ENCODE measurements around the gene LPGAT1.

The LPGAT1 gene

GRCh38 chr1:211752951-211753486, 77.5 kb downstream of the LPGAT1 start:
- Mint-ChIP-seq H3K4me1 (peaks cover 15% of the 10 kb centered on the region), H3K9me3 (no peaks in the 10 kb centered on the region), H3K27ac (peak overlapping the region; percentile 5 to 16), H3K4me3 (peak overlapping the region in 1 of 2 donors; percentile 32), H3K27me3 (no peaks in the 10 kb centered on the region)
- ATAC-seq, result no peak
- no peak for DNase-seq

GRCh38 chr1:211752317-211752716, 78.2 kb downstream of the LPGAT1 start:
- peak overlapping the region in 1 of 2 donors; percentile 29 for H3K27ac Mint-ChIP-seq

GRCh38 chr1:211751438-211751837, 79.1 kb downstream of the LPGAT1 start:
- peak; percentile 31 for ATAC-seq
- no peak overlapping the region for H3K27ac Mint-ChIP-seq
- H3K4me3 Mint-ChIP-seq, result no peak overlapping the region
- no peaks in the 10 kb centered on the region for H3K27me3 Mint-ChIP-seq
- peaks cover 15% of the 10 kb centered on the region for H3K4me1 Mint-ChIP-seq
- no peaks in the 10 kb centered on the region for H3K9me3 Mint-ChIP-seq
- DNase-seq, result no peak

More at GRCh38 chr1:211752317-211752716, 78.2 kb downstream of the LPGAT1 start:
- Mint-ChIP-seq H3K9me3 (no peaks in the 10 kb centered on the region), H3K4me1 (peaks cover 15% of the 10 kb centered on the region), H3K27me3 (no peaks in the 10 kb centered on the region), H3K4me3 (no peak overlapping the region)
- ATAC-seq, result no peak
- no peak for DNase-seq

GRCh38 chr1:211750599-211750998, 80.0 kb downstream of the LPGAT1 start:
- no peaks in the 10 kb centered on the region for H3K9me3 Mint-ChIP-seq
- no peak for ATAC-seq
- no peaks in the 10 kb centered on the region for H3K27me3 Mint-ChIP-seq
- no peak for DNase-seq
- H3K4me1 Mint-ChIP-seq, result peaks cover 15% of the 10 kb centered on the region
- H3K4me3 Mint-ChIP-seq, result no peak overlapping the region
- H3K27ac Mint-ChIP-seq, result no peak overlapping the region

- Mint-ChIP-seq H3K27ac (no peak overlapping the region), H3K9me3 (no peaks in the 10 kb centered on the region), H3K4me3 (no peak overlapping the region), H3K4me1 (peaks cover 15% of the 10 kb centered on the region), H3K27me3 (no peaks in the 10 kb centered on the region)
- ATAC-seq (no peak), DNase-seq (no peak)
Measured at GRCh38 chr1:211749251-211749650, 81.3 kb downstream of the LPGAT1 start.

- Mint-ChIP-seq H3K27ac (no peak overlapping the region), H3K4me3 (no peak overlapping the region), H3K27me3 (no peaks in the 10 kb centered on the region), H3K9me3 (no peaks in the 10 kb centered on the region), H3K4me1 (peaks cover 15% of the 10 kb centered on the region)
- ATAC-seq (no peak), DNase-seq (no peak)
Measured at GRCh38 chr1:211748810-211749209, 81.8 kb downstream of the LPGAT1 start.

- H3K9me3 Mint-ChIP-seq, result no peaks in the 10 kb centered on the region
- ATAC-seq (no peak), DNase-seq (no peak)
- H3K4me1 Mint-ChIP-seq, result peaks cover 36% of the 10 kb centered on the region
- no peaks in the 10 kb centered on the region for H3K27me3 Mint-ChIP-seq
- peak overlapping the region in 1 of 2 donors; percentile 49 for H3K27ac Mint-ChIP-seq
- H3K4me3 Mint-ChIP-seq, result no peak overlapping the region
Measured at GRCh38 chr1:211742889-211743529, 87.6 kb downstream of the LPGAT1 start.

GRCh38 chr1:211742272-211742671, 88.3 kb downstream of the LPGAT1 start:
- H3K9me3 Mint-ChIP-seq, result no peaks in the 10 kb centered on the region

GRCh38 chr1:211741788-211742187, 88.8 kb downstream of the LPGAT1 start:
- H3K4me3 Mint-ChIP-seq, result no peak overlapping the region
- DNase-seq, result no peak

More at GRCh38 chr1:211742272-211742671, 88.3 kb downstream of the LPGAT1 start:
- ATAC-seq, result no peak
- H3K4me3 Mint-ChIP-seq, result no peak overlapping the region
- no peak overlapping the region for H3K27ac Mint-ChIP-seq
- H3K27me3 Mint-ChIP-seq, result no peaks in the 10 kb centered on the region
- peaks cover 43% of the 10 kb centered on the region for H3K4me1 Mint-ChIP-seq
- no peak for DNase-seq

GRCh38 chr1:211741116-211741515, 89.4 kb downstream of the LPGAT1 start:
- no peaks in the 10 kb centered on the region for H3K9me3 Mint-ChIP-seq
- no peak overlapping the region for H3K4me3 Mint-ChIP-seq
- DNase-seq, result no peak
- H3K4me1 Mint-ChIP-seq, result peaks cover 55% of the 10 kb centered on the region
- ATAC-seq, result no peak
- no peak overlapping the region for H3K27ac Mint-ChIP-seq
- H3K27me3 Mint-ChIP-seq, result no peaks in the 10 kb centered on the region

More at GRCh38 chr1:211741788-211742187, 88.8 kb downstream of the LPGAT1 start:
- Mint-ChIP-seq H3K27me3 (no peaks in the 10 kb centered on the region), H3K27ac (no peak overlapping the region), H3K4me1 (peaks cover 48% of the 10 kb centered on the region), H3K9me3 (no peaks in the 10 kb centered on the region)
- no peak for ATAC-seq

- peak overlapping the region; percentile 61 to 78 for H3K4me3 Mint-ChIP-seq
- peak; percentile 67 for ATAC-seq
- peaks cover 60% of the 10 kb centered on the region for H3K4me1 Mint-ChIP-seq
- no peaks in the 10 kb centered on the region for H3K9me3 Mint-ChIP-seq
- H3K27ac Mint-ChIP-seq, result peak overlapping the region in 1 of 2 donors; percentile 65
- H3K27me3 Mint-ChIP-seq, result no peaks in the 10 kb centered on the region
- no peak for DNase-seq
Measured at GRCh38 chr1:211739671-211740411, 90.7 kb downstream of the LPGAT1 start.

GRCh38 chr1:211738691-211739301, 91.8 kb downstream of the LPGAT1 start:
- Mint-ChIP-seq H3K27ac (peak overlapping the region; percentile 30 to 92), H3K4me1 (peaks cover 60% of the 10 kb centered on the region), H3K9me3 (no peaks in the 10 kb centered on the region), H3K4me3 (peak overlapping the region; percentile 61 to 78), H3K27me3 (no peaks in the 10 kb centered on the region)
- ATAC-seq (peak; percentile 83), DNase-seq (peak; percentile 27 to 38)

- ATAC-seq, result peak; percentile 39
- H3K9me3 Mint-ChIP-seq, result no peaks in the 10 kb centered on the region
- peak overlapping the region; percentile 19 to 85 for H3K27ac Mint-ChIP-seq
- no peaks in the 10 kb centered on the region for H3K27me3 Mint-ChIP-seq
- H3K4me3 Mint-ChIP-seq, result peak overlapping the region; percentile 61 to 78
- H3K4me1 Mint-ChIP-seq, result peaks cover 60% of the 10 kb centered on the region
- no peak for DNase-seq
Measured at GRCh38 chr1:211738096-211738690, 92.4 kb downstream of the LPGAT1 start.

GRCh38 chr1:211737115-211738035, 93.2 kb downstream of the LPGAT1 start:
- Mint-ChIP-seq H3K9me3 (no peaks in the 10 kb centered on the region), H3K27ac (peak overlapping the region; percentile 5 to 23), H3K4me3 (peak overlapping the region in 1 of 2 donors; percentile 45), H3K27me3 (no peaks in the 10 kb centered on the region), H3K4me1 (peaks cover 54% of the 10 kb centered on the region)
- no peak for ATAC-seq
- DNase-seq, result no peak

All from stimulated activated naive CD8-positive, alpha-beta T cell treated with anti-CD3 and anti-CD28 coated beads, Interleukin-15, amount 100 ng/mL, for 72 hours (primary cell).